H1 (cell line): Measurements from ENCODE around the gene MED19. TPM values are rescaled to one million over a fixed set of nuclear protein-coding genes. Genes with fewer than 3 reads are reported as not detected.

Source experiments
- EZH2 ChIP-seq: fragments of 200-600 bp; sonication (generic); IDR thresholded peaks from 2 replicates; pipeline ENCODE4 v1.7.1; 2012; ENCODE audit warnings: low read depth, mild to moderate bottlenecking, moderate library complexity, low read length, inconsistent platforms; ENCODE audit not compliant: severe bottlenecking
- polyA plus RNA-seq, 7 experiments: library from polyadenylated mRNA; depleted of rRNA in 3 of 7; stranded (reverse) in 5 of 7; unstranded in 2 of 7; fragments of >200 nt in 5 of 7; fragments of 200-250 nt in 2 of 7; gene quantifications; 1 replicate in 5 of 7; 2 replicates in 1 of 7; 4 replicates in 1 of 7; pipeline versions ENCODE4 v1.2.1 to v1.2.3, GENCODE V29; 2011 to 2013; ENCODE audit warnings: missing spikeins in 2 of 7, mixed read lengths in 2 of 7
- total RNA-seq: library from RNA; stranded (reverse); fragmentation: NEBNext Ultra II Directional; extraction: Animal tissue kit (Norgen Biotek cat#: 25700); gene quantifications from 2 replicates; pipeline ENCODE4 v1.2.1, GENCODE V29; 2021

MED19 gene
- total and polyA plus RNA-seq, 2 of the 8 experiments (the other 6 are each of a cell fraction or from before 2014, with no cell fraction given): 19.4 to 35.4 TPM

- TF ChIP-seq EZH2: no peak
Observed at GRCh38 chr11:57729479-57729878, 17.5 kb upstream of the MED19 start (continued).
